HEK293T (cell line): Measurements from ENCODE around the gene ANTXRL.

Experiments used
- CTCF ChIA-PET: fragments of 350-600 bp; formaldehyde crosslinking; extraction: SDS; loops from one replicate; lab custom pipeline; 2021; ENCODE audit warnings: antibody characterized with exemption, inconsistent platforms; lab: Yijun Ruan, JAX
- POLR2A ChIA-PET: fragments of 350-600 bp; formaldehyde crosslinking; extraction: SDS; loops from one replicate; lab custom pipeline; 2020; ENCODE audit warnings: antibody characterized with exemption, inconsistent platforms; lab: Yijun Ruan, JAX
- DNase-seq: peaks from one replicate; pipeline ENCODE4 v3.0.0; 2012; ENCODE audit warnings: mixed read lengths; ENCODE audit errors: extremely low spot score
- ARNT ChIP-seq: fragments of 450-650 bp; IDR thresholded peaks from 2 replicates; pipeline ENCODE4 v1.6.1; 2017; ENCODE audit warnings: mild to moderate bottlenecking
- BHLHE40 ChIP-seq: fragments of 450-650 bp; IDR thresholded peaks from 2 replicates; pipeline ENCODE4 v1.6.1; 2016; ENCODE audit warnings: mild to moderate bottlenecking, moderate library complexity, borderline replicate concordance
- CTBP1 ChIP-seq: fragments of 450-650 bp; IDR thresholded peaks from 2 replicates; pipeline ENCODE4 v1.6.1; 2016; ENCODE audit warnings: borderline replicate concordance
- ELF4 ChIP-seq: fragments of 450-650 bp; IDR thresholded peaks from 2 replicates; pipeline ENCODE4 v1.6.1; 2017; ENCODE audit warnings: antibody characterized with exemption
- FOXA1 ChIP-seq: fragments of 450-650 bp; IDR thresholded peaks from 2 replicates; pipeline ENCODE4 v1.6.1; 2016; ENCODE audit warnings: mild to moderate bottlenecking
- FOXK2 ChIP-seq: fragments of 450-650 bp; IDR thresholded peaks from 2 replicates; pipeline ENCODE4 v1.6.1; 2016; ENCODE audit warnings: mild to moderate bottlenecking
- FOXM1 ChIP-seq: fragments of 450-650 bp; IDR thresholded peaks from 2 replicates; pipeline ENCODE4 v1.6.1; 2017; ENCODE audit warnings: mild to moderate bottlenecking, borderline replicate concordance
- HDGF ChIP-seq: fragments of 450-650 bp; IDR thresholded peaks from 2 replicates; pipeline ENCODE4 v1.6.1; 2017; ENCODE audit warnings: antibody characterized with exemption, borderline replicate concordance
- L3MBTL2 ChIP-seq: fragments of 450-650 bp; conservative IDR thresholded peaks from 2 replicates; pipeline ENCODE4 v1.6.1; 2016; ENCODE audit warnings: mild to moderate bottlenecking
- LEF1 ChIP-seq: fragments of 450-650 bp; IDR thresholded peaks from 2 replicates; pipeline ENCODE4 v1.6.1; 2017; ENCODE audit warnings: mild to moderate bottlenecking, borderline replicate concordance
- NFRKB ChIP-seq: fragments of 450-650 bp; IDR thresholded peaks from 2 replicates; pipeline ENCODE4 v1.6.1; 2016; ENCODE audit warnings: mild to moderate bottlenecking, moderate library complexity
- PKNOX1 ChIP-seq: fragments of 450-650 bp; IDR thresholded peaks from 2 replicates; pipeline ENCODE4 v1.6.1; 2016
- SP1 ChIP-seq: fragments of 450-650 bp; IDR thresholded peaks from 2 replicates; pipeline ENCODE4 v1.6.1; 2017
- SUZ12 ChIP-seq: fragments of 450-650 bp; IDR thresholded peaks from 2 replicates; pipeline ENCODE4 v1.6.1; 2016; ENCODE audit warnings: mild to moderate bottlenecking
- TARDBP ChIP-seq: fragments of 450-650 bp; IDR thresholded peaks from 2 replicates; pipeline ENCODE4 v1.6.1; 2016
- ZNF384 ChIP-seq: fragments of 450-650 bp; IDR thresholded peaks from 2 replicates; pipeline ENCODE4 v1.6.1; 2016

ANTXRL gene

GRCh38 chr10:46250481-46250880 lies 36.3 kb upstream of the ANTXRL start:
- ChIA-PET CTCF (interaction anchor here (1.2 kb wide), 1 partner anchor 23 kb away, joined by 3 read pairs; no protein-coding TSS in a partner anchor), POLR2A (no interaction called here)
- no peak for TF ChIP-seq L3MBTL2
- no peak for TF ChIP-seq ARNT
- no peak for TF ChIP-seq FOXM1
- TF ChIP-seq LEF1, result no peak
- no peak for TF ChIP-seq NFRKB
- no peak for TF ChIP-seq SUZ12
- no peak for TF ChIP-seq CTBP1
- no peak for TF ChIP-seq SP1
- no peak for TF ChIP-seq PKNOX1
- TF ChIP-seq FOXK2, result no peak
- no peak for TF ChIP-seq ZNF384
- TF ChIP-seq ELF4, result no peak
- no peak for TF ChIP-seq TARDBP
- TF ChIP-seq BHLHE40, result no peak
- TF ChIP-seq HDGF, result no peak
- TF ChIP-seq FOXA1, result no peak
- no peak for DNase-seq

GRCh38 chr10:46250898-46251856 lies 35.6 kb upstream of the ANTXRL start:
- DNase-seq, result no peak
- TF ChIP-seq LEF1, result no peak
- TF ChIP-seq SUZ12, result no peak
- TF ChIP-seq CTBP1, result no peak
- TF ChIP-seq SP1, result no peak
- TF ChIP-seq L3MBTL2, result no peak
- TF ChIP-seq ARNT, result no peak
- no peak for TF ChIP-seq HDGF
- no peak for TF ChIP-seq BHLHE40
- no peak for TF ChIP-seq TARDBP
- TF ChIP-seq FOXM1, result no peak
- TF ChIP-seq ZNF384, result no peak
- no peak for TF ChIP-seq ELF4
- no peak for TF ChIP-seq FOXK2
- TF ChIP-seq NFRKB, result no peak
- ChIA-PET CTCF (interaction anchor here (0.9 to 1.2 kb wide), 2 partner anchors 22 to 23 kb away, joined by 3 to 4 read pairs; no protein-coding TSS in a partner anchor), POLR2A (no interaction called here)

GRCh38 chr10:46251857-46252847 lies 34.6 kb upstream of the ANTXRL start:
- CTCF ChIA-PET, result interaction anchor here (0.9 kb wide), 1 partner anchor 23 kb away, joined by 4 read pairs; no protein-coding TSS in a partner anchor
- DNase-seq, result no peak

GRCh38 chr10:46253076-46254006 lies 33.5 kb upstream of the ANTXRL start:
- TF ChIP-seq NFRKB (no peak), CTBP1 (no peak), BHLHE40 (no peak), TARDBP (no peak), HDGF (no peak), ARNT (no peak), SUZ12 (no peak), FOXA1 (no peak), FOXK2 (no peak), L3MBTL2 (no peak), FOXM1 (no peak), ELF4 (no peak), ZNF384 (no peak), SP1 (no peak), LEF1 (no peak)
- ChIA-PET CTCF (no interaction called here), POLR2A (no interaction called here)
- no peak for DNase-seq

More at GRCh38 chr10:46251857-46252847, 34.6 kb upstream of the ANTXRL start:
- POLR2A ChIA-PET, result no interaction called here
- TF ChIP-seq HDGF (no peak), PKNOX1 (no peak), TARDBP (no peak), ARNT (no peak), ZNF384 (no peak), NFRKB (no peak), SP1 (no peak), LEF1 (no peak), BHLHE40 (no peak), FOXK2 (no peak), L3MBTL2 (no peak), ELF4 (no peak)
